Upper lobe of left lung (tissue), 6 donors: ENCODE results near the gene DIRAS3. TPM values are rescaled to one million over a fixed set of nuclear protein-coding genes. Genes with fewer than 3 reads are reported as not detected.

Experiments used
- ATAC-seq, 2 donors: fragments of 200-7000 bp; cut with Tn5 transposase; one replicate each; pipeline ENCODE4 v1.9.1; 2022; ENCODE audit warnings: mild to moderate bottlenecking in 2 of 2, moderate library complexity in 2 of 2; ENCODE audit not compliant: low FRiP score in 2 of 2
- DNase-seq, 2 donors: peaks; one replicate each; pipeline ENCODE4 v3.0.0-alpha.2; 2019 to 2020
- H3K27ac ChIP-seq, 4 donors: fragments of 200-600 bp; sonication (generic); one replicate each; pipeline ENCODE4 v1.5.1; 2016 to 2019
- H3K27me3 ChIP-seq, 4 donors: fragments of 200-600 bp; sonication (generic); one replicate each; pipeline ENCODE4 v1.5.1; 2017 to 2019
- H3K36me3 ChIP-seq, 4 donors: fragments of 200-600 bp; sonication (generic); one replicate each; pipeline ENCODE4 v1.5.1; 2016 to 2019
- H3K4me1 ChIP-seq, 4 donors: fragments of 200-600 bp; sonication (generic); one replicate each; pipeline ENCODE4 v1.5.1; 2018 to 2019
- H3K4me3 ChIP-seq, 4 donors: fragments of 200-600 bp; sonication (generic); one replicate each; pipeline ENCODE4 v1.5.1; 2017 to 2019; ENCODE audit warnings: mild to moderate bottlenecking in 2 of 4, moderate library complexity in 1 of 4
- H3K9me3 ChIP-seq, 4 donors: fragments of 200-600 bp; sonication (generic); one replicate each; pipeline ENCODE4 v1.5.1; 2018 to 2019
- EP300 ChIP-seq, 4 donors: sonication (generic); formaldehyde crosslinking; IDR thresholded peaks; one replicate each; pipeline ENCODE4 v1.5.1; 2017; ENCODE audit warnings: antibody characterized with exemption in 4 of 4, control low read depth in 2 of 4
- POLR2A ChIP-seq, 4 donors: fragments of 450-650 bp; IDR thresholded peaks; one replicate each; pipeline ENCODE4 v1.5.1; 2016 to 2017; ENCODE audit warnings: antibody characterized with exemption in 4 of 4, mild to moderate bottlenecking in 2 of 4
- POLR2AphosphoS5 ChIP-seq, 2 donors: sonication (generic); formaldehyde crosslinking; IDR thresholded peaks; one replicate each; pipeline ENCODE4 v1.5.1; 2017; ENCODE audit warnings: antibody characterized with exemption in 2 of 2
- WGBS, 2 donors: methylation state at CpG; one replicate each; pipeline ENCODE4 v1.1.5; 2017 to 2018; 5-methylcytosine and 5-hydroxymethylcytosine counted together
- total RNA-seq, 6 donors: library from RNA; depleted of rRNA in 4 of 6; stranded (reverse); fragments of >200 nt in 4 of 6; gene quantifications; one replicate each; pipeline versions ENCODE4 v1.1.0 to v1.2.1, GENCODE V29; 2016 to 2021
- TF ChIP-seq, protein P1 (sequence below), 6 experiments: fragments of 450-650 bp in 4 of 6; fragments of 200-600 bp in 2 of 6; sonication (generic) in 2 of 6; IDR thresholded peaks; one replicate each; pipeline ENCODE4 v1.5.1; 2016 to 2019; ENCODE audit warnings: antibody characterized with exemption in 6 of 6
- donor health status: DM: no; HTN: no; CAD: no; lungs with moderate emphysema.
- donor health status: DM: no; HTN: yes; CAD: no; lungs with severe emphysema.

DIRAS3 gene
- total RNA-seq, 6 donors from 2014 or later: 2.0 to 2.4 (median 2.2) TPM; not detected in 2

DNA sequence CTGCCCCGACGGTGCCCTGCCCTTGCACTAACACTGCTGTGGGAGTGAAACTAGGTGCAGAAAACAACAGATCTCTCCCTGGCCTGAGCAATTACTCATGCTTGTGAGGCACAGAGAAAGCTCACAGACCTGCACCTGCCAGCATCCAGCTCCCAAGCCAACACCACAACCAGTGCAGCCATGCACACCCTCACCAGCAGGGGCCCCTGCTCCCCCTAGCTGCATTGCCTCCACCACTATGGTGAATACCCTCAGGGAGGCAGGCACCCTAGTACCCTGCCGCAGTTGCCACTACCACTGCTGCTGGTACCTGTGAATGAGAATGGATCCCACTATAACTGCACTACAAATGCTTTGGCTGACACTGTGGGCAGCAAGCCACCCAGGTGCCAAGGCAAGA is 7.1 kb upstream of the DIRAS3 start:
- Histone ChIP-seq H3K27me3 (no peaks in the 10 kb centered on the region), H3K27ac (no peak overlapping the region), H3K4me3 (no peak overlapping the region), H3K4me1 (no peaks in the 10 kb centered on the region), H3K9me3 (no peaks in the 10 kb centered on the region), H3K36me3 (no peaks in the 10 kb centered on the region)
- TF ChIP-seq EP300 (IDR thresholded peaks at IDR 0.05): no peak
- no peak for TF ChIP-seq POLR2A (IDR thresholded peaks at IDR 0.05)
- TF ChIP-seq, protein P1, sequence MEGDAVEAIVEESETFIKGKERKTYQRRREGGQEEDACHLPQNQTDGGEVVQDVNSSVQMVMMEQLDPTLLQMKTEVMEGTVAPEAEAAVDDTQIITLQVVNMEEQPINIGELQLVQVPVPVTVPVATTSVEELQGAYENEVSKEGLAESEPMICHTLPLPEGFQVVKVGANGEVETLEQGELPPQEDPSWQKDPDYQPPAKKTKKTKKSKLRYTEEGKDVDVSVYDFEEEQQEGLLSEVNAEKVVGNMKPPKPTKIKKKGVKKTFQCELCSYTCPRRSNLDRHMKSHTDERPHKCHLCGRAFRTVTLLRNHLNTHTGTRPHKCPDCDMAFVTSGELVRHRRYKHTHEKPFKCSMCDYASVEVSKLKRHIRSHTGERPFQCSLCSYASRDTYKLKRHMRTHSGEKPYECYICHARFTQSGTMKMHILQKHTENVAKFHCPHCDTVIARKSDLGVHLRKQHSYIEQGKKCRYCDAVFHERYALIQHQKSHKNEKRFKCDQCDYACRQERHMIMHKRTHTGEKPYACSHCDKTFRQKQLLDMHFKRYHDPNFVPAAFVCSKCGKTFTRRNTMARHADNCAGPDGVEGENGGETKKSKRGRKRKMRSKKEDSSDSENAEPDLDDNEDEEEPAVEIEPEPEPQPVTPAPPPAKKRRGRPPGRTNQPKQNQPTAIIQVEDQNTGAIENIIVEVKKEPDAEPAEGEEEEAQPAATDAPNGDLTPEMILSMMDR (IDR thresholded peaks at IDR 0.05): no peak
- TF ChIP-seq POLR2AphosphoS5 (IDR thresholded peaks at IDR 0.05): no peak
- no peak for ATAC-seq
- WGBS, 2 donors: 98 to 100% methylated on average over 3 of the region's 3 CpGs
- no peak for DNase-seq

DNA sequence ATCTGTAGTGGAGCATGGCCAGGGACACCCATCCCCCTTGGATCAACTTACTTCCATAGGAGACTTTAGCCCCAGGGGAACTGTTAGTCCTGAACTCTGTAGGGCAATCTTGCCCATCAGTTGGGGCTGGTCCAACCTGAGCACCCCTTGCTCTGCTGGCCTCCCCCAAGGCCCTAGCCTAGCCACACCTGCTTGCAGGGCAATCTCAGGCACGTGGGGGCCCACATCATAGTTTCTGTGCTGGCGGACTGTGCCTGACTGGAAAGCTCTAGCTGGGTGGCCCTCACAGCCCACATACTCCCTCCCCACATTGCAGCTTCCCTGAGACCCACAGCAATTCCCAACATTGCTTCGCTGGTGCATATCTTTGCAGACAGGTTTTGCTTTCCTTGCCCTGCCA is 6.6 kb upstream of the DIRAS3 start:
- no peak overlapping the region for H3K4me3 ChIP-seq
- no peak overlapping the region for H3K27ac ChIP-seq
- WGBS, 2 donors: 94 to 100% methylated on average over 1 to 3 of the region's 3 CpGs
- peak in 1 of 2 donors; percentile 40 for ATAC-seq
- H3K27me3 ChIP-seq: no peaks in the 10 kb centered on the region
- H3K9me3 ChIP-seq: no peaks in the 10 kb centered on the region
- TF ChIP-seq, protein P1 (IDR thresholded peaks at IDR 0.05): no peak
- TF ChIP-seq POLR2A (IDR thresholded peaks at IDR 0.05) (no peak), POLR2AphosphoS5 (IDR thresholded peaks at IDR 0.05) (no peak), EP300 (IDR thresholded peaks at IDR 0.05) (no peak)
- no peaks in the 10 kb centered on the region for H3K4me1 ChIP-seq
- peak in 1 of 2 donors; percentile 22 for DNase-seq
- H3K36me3 ChIP-seq: no peaks in the 10 kb centered on the region

DNA sequence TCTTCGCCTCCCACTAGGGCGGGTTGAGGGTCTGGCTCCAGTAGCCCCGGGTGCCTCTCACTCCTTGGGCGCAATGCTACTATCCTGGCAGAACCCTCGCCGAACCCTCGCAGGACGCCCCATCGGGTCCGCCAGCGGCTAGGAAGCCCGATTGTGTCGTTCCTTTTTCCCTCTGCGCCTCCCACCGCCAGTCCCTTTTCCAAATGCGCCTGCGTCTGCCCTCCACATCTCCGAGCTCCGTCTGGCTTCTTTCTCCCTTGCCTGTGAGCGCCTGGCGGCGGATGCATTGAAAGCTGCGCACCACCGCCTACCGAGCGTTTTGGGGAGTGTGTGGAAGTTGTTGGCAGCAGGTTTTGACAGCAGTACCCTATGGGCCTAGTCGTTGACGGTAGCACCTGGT is 1.0 kb upstream of the DIRAS3 start:
- Histone ChIP-seq H3K36me3 (no peaks in the 10 kb centered on the region), H3K4me3 (peak overlapping the region in 1 of 4 donors; percentile 18), H3K27me3 (no peaks in the 10 kb centered on the region), H3K9me3 (no peaks in the 10 kb centered on the region), H3K27ac (no peak overlapping the region), H3K4me1 (peaks cover 0 to 5% (median 0%) of the 10 kb centered on the region in 4 donors)
- WGBS, 2 donors: 43 to 80% methylated on average over 26 to 28 of the region's 28 CpGs
- TF ChIP-seq, protein P1 (IDR thresholded peaks at IDR 0.05): peak in 2 of 6 experiments; percentile 7 to 8
- no peak for TF ChIP-seq POLR2AphosphoS5 (IDR thresholded peaks at IDR 0.05)
- ATAC-seq (peak; percentile 68), DNase-seq (peak in 1 of 2 donors; percentile 57)

DNA sequence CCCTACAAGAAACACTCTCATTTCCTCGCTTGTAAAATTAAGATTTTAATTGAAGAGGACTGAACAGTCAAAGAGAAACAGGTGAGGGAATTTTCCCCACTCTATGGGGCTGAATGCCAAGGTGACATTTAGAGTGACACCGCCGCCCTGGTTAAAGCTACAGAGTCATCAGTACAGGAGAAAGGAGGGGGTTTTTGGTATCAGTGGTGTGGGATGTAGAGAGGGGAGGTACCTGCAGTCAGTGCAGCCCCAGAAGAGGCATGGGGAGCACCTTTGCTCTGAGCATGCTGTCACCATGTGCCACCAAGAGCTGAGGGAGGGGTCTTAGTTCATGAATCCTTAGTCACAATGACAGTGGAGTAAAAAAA is 2.8 kb downstream of the DIRAS3 start:
- DNase-seq (no peak), ATAC-seq (no peak)
- TF ChIP-seq EP300 (IDR thresholded peaks at IDR 0.05) (no peak), POLR2AphosphoS5 (IDR thresholded peaks at IDR 0.05) (no peak), POLR2A (IDR thresholded peaks at IDR 0.05) (no peak)
- TF ChIP-seq, protein P1 (IDR thresholded peaks at IDR 0.05): no peak
- Histone ChIP-seq H3K36me3 (no peaks in the 10 kb centered on the region), H3K4me3 (no peak overlapping the region), H3K9me3 (no peaks in the 10 kb centered on the region), H3K27me3 (no peaks in the 10 kb centered on the region), H3K4me1 (peaks cover 0 to 5% (median 0%) of the 10 kb centered on the region in 4 donors), H3K27ac (no peak overlapping the region)
- 78 to 88% methylated on average over 3 of the region's 3 CpGs for WGBS, 2 donors

DNA sequence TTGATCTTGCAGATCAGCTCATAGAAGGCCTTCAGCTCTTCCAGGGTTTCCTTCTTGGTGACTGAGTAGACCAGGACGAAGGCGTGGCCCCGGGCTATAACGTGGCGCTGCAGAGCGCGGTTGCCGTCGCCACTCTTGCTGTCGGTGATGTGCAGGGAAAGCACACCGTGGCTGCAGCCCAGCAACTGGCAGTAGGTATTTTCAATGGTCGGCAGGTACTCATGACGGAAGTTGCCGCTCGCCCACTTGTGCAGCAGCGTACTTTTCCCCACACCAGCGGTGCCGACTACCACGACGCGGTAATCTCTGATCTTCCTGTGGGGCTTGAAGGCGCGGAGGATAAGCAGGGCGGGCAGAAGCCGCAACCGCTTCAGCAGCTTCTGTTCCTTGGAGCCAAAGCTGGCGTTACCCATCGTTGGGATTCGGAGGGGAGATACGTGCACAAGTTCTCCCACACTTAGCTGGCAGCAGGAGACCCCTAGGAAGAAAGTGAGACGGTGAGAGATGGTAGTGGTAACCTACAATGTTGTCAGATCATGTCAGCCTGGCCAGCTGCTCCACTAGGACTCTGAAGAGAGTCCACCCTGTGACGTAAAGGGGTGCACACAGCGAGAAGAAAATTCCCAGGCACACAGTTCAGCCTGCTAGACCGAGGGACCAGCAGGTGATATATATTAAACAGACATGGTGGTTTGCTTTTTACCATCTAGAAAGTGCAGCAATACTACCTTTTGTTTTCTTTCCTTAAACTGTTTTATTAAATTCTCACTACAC is 3.4 kb downstream of the DIRAS3 start:
- H3K36me3 ChIP-seq: no peaks in the 10 kb centered on the region

More for the DNA sequence above, 3.4 kb downstream of the DIRAS3 start:
- Histone ChIP-seq H3K27ac (no peak overlapping the region), H3K9me3 (no peaks in the 10 kb centered on the region), H3K4me1 (peaks cover 0 to 5% (median 0%) of the 10 kb centered on the region in 4 donors), H3K4me3 (no peak overlapping the region), H3K27me3 (no peaks in the 10 kb centered on the region)
- 75 to 81% methylated on average over 28 to 34 of the region's 34 CpGs for WGBS, 2 donors
- DNase-seq (peak in 1 of 2 donors; percentile 45), ATAC-seq (no peak)
- TF ChIP-seq EP300 (IDR thresholded peaks at IDR 0.05): no peak
- TF ChIP-seq POLR2AphosphoS5 (IDR thresholded peaks at IDR 0.05): no peak
- TF ChIP-seq, protein P1 (IDR thresholded peaks at IDR 0.05): no peak
- no peak for TF ChIP-seq POLR2A (IDR thresholded peaks at IDR 0.05)
